HG03354 (cell line): ENCODE results near the gene ID4.

ENCODE experiments used
- ATAC-seq: cut with Tn5 transposase; IDR thresholded peaks from one replicate; pipeline ENCODE4 v1.9.1; 2021; ENCODE audit warnings: mild to moderate bottlenecking; ENCODE audit not compliant: unreplicated experiment, poor library complexity, severe bottlenecking

Gene ID4, protein sequence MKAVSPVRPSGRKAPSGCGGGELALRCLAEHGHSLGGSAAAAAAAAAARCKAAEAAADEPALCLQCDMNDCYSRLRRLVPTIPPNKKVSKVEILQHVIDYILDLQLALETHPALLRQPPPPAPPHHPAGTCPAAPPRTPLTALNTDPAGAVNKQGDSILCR

DNA sequence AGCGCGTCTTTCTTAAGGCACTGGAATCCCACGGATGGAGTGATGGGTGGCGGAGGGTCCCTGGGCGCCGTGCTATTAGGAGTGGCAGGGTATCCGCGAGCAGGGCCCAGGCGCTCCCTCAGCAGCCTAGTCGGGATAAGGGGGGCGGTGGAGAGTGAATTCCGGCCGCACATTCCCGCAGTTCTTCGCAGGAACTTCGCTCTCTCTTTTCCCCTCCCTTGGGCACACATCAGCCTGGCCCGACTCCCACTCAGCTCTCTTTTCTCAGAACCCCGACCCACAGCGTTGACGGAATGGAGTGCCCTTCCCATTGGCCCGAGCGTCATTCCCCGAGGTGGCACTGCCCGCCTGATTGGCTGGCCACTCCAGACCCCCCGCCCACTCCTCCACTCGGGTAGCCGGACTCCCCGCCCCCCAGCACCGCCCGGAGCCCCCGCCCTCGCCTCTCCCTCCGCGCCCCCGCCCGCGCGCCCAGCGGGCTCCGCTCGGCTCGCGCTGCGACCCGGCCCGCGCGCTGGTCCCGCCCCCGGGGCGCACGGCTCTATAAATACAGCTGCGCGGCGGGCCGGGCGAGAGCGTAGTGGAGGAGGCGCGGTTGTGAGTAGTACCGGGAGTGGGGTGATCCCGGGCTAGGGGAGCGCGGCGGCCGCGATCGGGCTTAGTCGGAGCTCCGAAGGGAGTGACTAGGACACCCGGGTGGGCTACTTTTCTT, at the start of gene ID4:
Gene ID4, plus strand, starts transcription at position 572 of the 712 bp plus-strand sequence. CDS start 385 bp downstream, outside the sequence.
- no peak for ATAC-seq

DNA sequence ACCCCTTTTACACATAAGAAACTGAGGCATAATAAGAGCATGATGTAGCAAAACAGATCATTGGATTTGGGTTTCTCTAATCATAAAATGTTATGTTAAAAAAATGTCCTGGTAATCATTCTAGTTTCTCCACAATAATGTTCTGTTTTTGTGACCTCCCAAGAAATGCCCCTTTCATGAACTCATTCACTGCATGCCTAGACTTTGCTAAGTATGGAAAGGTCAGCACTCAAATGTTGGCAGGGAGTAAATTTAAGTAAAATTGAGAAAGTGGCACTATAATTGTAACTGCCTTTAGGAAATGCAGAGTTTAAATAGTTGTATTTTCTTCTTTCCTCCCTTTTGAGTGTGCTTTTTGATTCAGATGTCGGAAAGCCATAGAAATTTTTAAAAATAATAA, 48.5 kb upstream of the ID4 start:
- ATAC-seq = no peak

DNA sequence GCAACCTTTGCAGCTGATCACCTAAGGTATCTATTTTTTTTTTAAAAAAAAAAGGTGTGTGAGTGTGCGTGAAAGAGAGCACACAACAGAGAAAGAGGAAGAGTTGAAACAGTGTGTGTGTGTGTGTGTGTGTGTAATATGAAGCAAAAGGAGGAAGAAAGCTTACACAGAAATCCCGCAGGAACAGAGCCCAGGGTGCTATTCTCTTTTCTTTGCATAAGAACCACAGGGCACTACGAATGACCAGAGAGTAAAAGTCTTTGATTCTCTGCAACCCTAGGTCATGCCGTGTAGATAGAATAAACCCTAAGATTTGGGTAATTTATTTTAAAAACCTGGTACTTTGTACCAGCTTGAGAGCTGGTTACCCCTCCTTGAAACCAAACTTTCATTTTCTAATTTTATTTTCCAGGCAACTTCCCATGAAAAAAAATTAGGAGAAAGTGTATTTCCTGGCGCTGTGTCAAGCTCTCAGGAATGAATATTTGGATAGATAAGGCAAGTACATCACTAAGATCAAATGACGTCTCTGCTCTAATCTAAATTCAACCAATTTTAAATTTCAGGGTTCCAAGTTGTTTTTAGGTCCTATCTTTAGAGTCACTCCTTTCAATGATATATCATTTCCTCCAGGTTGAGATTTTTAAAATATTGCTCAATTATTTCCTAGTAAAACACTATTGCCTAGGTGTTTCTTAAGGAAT, 47.9 kb upstream of the ID4 start:
- no peak for ATAC-seq

DNA sequence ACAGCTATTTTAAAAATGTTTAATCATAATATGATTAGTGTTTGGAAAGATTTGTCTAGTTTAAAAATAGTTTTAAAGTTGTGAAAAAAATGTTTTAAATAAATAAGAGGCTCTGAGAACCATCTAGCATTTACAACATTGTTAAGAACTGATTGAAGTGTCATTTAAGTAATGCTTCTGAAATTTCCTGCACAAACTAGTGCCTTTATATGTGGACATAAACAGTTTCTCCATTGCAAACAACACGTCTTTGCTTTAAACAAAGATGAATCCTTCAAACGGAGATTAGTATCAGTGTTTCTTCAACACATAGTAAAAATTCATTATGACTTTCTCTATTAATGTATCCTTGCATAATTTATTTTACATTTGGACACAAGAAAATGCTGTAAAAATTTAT, 45.9 kb upstream of the ID4 start:
- no peak for ATAC-seq

DNA sequence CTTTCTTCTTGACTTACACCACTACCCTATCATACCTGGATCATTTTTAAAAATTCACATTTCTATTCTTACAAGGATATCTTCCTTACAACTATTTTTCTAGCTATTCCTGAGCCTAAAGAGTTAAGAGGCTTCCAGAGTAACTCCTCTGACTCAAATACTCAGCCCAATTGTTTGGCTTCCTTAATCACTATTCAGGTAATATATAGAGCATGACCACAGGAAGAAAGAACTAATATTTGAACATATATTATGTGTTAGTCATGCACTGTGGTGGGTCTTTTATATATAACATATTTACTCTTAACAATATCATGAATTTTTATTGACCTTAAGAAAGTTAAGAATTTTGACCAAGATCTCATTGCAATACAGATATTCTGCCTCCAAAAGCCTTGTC, 42.0 kb upstream of the ID4 start:
- ATAC-seq = no peak

DNA sequence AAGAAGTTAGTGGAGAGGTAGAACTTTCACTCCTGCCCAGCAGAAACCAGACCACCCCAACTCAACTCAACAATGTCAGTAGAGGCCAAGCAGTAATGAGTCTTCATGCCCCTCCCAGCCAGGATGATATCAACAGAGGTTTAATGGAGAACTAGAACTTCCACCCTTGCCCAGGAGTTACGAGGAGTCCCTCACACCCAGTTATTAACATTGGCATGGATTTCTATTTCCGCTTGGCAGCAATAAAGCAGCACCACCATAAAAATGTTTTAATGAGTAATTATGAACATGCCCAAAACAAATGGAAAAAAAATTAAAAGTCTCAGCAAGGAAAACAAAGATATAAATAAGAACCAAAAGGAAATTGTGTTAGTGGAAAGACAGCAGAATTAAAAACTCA, 40.7 kb upstream of the ID4 start:
- no peak for ATAC-seq

DNA sequence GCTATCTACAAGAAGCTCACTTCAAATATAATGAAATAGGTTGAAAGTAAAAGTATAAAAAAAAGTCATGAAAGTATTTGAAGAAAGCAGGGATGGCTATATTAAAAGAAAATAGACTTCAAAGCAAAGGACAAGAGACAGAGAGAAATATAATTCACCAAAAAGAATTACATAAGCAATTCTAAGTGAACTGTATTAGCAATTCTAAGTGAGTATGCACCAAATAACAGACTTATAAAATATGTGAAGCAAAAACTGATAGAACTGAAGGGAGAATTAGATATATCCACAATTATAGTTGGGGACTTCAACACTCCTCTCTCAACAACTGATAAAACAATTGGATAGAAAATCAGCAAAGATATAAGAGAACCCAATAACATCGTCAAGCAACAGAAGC, 38.8 kb upstream of the ID4 start:
- ATAC-seq = no peak

DNA sequence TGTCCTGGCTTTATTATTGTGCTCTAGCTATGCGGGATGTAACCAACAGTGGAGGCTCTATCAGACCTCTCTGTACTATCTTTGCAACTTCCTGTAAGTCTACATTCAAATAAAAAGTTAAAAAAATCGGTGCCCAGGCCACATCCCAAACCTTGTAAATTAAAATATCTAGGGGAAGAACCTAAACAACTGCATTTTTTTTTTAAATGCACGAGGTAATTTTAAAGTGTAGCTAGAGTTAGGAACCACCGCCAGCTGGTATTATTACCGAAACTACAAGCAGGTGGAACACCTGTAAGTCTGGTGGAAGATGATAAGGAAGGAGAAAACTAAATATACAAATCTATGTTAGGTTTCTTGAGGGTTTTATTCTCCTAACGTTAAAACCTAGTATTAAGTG, 34.5 kb upstream of the ID4 start:
- no peak for ATAC-seq

DNA sequence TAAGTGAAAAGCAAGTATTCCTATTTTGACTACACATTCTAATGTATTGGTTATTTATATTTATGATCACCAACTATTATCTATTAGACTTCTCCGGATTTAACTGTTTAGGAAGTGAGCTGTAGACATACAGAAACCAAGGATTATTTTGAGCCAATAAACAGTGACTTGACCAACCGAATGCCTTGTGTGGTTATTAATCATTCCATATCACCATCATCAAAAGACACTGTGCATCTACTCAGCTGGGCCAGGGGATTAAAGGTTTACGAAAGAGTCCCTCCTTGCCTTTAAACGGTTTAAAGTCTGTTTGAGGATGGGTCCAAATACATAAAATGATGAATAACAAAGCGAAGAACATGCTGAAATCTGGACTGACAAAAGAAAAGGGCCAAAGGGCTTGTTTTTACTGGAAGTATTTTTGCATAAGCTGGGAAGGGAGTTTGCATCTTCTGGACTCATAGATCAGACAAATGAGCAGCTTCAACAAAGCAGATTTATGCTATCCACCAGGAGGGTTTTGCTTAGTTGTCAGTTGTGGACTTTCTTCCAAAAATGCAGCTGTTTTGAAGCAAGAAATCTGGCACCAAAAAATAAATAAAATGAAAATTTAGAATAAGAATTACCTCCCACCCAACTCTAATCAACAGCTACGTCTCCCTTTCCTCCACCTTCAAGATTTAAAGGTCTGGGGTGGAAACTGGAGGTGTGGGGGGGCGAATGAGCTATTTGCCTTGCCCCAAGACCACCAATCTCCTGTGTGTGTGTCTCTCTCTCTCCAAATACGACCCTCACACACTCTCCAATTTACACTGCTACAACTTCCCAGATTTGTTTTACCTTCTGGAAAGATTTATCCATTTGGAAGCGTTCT, 33.6 kb upstream of the ID4 start:
- ATAC-seq = no peak

DNA sequence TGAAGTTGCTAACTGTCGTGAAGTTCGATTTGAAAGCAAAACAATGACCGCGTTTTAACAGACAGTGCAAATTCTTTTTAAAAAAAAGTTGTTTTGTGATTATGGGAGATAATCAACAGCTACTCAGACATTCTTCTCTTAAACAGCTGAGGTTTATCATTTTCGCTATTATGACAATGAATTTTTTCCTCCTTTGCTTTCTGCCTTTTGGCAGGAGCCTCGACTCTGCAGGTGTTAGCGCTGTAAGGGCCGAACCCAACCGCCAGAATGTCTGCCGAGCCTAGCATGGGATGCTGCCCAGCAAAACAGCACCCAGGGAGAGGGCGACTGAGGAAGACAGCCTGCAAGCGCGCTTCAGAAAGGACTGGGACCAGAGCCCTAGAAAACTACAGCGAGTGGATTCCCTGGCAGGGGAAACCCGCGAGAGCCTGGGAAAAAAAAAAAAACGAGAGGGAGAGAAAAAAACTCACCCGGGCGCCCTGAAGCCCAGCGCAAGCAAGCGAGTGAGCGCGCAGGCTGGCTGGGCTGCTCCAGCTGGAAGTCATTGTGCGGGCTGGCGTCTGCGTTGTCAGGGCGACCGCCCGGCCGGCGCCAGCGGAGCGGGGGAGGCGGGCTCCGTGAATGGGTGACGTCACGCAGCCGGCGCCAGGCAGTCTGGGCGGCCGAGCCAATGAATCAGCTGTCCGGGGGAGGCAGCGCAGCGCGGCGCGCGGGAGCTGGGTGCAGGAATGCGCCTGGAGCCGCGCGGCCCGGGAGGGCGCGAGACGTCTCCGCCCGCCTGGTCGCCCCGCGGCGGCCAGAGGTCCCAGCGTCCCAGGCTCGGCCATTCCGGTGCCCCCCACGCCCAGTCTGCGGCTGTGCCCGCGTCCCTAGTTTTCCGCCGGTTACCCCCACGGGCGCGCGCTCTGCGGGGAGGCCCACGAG, 32.7 kb upstream of the ID4 start:
- ATAC-seq = peak; percentile 99

DNA sequence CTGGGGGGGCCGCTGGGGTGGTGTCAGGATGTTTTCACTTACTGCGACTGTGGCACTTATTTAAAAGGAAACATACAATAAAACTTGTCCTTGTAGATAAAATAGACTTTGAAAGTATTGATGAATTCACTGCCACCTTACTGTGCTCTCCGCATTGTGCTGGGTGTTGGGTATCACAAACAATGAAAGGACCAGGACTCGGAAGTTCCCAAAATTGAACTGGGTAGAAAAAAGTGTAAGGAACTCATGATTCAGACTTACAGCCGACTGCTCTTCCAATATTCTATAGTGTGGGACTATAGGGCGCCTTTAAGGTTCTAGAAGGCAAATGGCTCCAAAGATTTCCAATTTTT, 32.1 kb upstream of the ID4 start:
- ATAC-seq = no peak

DNA sequence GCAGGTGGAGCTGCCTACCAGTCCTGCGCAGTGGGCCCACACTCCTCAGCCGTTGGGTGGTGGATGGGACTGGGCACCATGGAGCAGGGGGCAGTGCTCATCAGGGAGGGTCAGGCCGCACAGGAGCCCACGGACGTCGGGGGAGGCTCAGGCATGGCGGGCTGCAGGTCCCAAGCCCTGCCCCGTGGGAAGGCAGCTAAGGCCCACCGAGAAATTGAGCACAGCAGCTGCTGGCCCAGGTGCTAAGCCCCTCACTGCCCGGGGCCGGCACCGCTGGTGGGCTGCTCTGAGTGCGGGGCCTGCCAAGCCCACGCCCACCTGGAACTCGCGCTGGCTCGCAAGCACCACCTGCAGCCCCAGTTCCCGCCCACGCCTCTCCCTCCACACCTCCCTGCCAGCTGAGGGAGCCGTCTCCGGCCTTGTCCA, 30.2 kb upstream of the ID4 start:
- ATAC-seq = no peak

DNA sequence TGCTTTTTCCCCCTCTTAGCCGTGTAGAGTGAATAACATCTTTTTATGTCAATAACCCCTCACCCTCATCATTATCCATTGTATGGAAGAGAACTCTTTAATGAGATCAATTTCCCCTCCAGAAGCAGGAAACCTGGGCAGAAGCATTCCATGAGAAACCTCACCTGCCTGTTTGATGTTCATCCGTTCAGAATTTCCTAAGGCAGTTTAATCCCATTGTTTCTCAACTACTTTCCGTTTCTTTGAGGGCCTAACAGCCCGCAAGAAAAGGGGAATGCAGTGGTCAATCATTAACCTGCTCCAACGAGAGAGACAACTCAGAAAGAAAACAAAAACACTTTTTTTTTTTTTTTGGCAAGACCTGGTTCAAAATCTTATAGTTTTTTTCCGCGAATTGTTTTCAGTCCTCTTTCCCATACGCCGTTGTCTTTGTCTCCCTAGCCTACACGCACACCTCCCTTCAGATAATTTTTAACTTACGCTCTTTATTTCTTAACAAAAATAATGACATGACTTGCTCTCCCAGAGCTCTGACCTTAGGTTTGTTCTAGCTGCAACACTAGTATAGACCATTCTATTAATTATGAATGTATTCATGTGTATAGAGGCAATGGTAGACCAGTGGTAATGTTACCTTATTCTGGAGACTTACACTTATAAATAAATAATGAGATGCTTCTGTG, 25.6 kb upstream of the ID4 start:
- ATAC-seq = no peak

DNA sequence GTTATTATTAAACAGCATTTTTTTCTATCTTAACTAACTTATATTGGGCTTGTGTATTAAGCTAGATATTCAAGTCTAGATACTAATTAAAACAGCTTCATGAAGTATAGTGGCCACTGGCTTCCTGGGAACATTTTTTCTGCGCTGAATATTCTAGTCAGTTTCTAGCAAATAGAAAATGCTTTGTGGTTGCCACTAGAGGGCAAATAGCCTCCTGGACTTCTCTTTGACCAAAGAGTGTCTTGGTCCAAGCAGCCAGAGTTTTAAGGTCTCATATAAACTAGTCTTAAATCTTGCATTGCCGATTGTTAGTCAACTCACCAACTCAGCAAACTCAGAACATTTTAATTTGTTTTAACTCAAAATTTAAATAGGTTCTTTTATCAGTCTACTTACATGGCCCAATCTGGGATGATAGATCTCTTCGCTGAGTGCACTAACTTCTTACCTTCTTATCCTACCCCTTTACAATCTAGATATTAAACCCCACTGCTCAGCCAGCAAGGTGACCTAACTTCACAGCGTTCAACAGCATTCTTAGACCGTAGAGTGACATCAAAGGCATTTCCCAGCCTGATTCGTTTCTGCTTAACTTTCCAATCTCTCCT, 24.6 kb upstream of the ID4 start:
- peak; percentile 72 for ATAC-seq

DNA sequence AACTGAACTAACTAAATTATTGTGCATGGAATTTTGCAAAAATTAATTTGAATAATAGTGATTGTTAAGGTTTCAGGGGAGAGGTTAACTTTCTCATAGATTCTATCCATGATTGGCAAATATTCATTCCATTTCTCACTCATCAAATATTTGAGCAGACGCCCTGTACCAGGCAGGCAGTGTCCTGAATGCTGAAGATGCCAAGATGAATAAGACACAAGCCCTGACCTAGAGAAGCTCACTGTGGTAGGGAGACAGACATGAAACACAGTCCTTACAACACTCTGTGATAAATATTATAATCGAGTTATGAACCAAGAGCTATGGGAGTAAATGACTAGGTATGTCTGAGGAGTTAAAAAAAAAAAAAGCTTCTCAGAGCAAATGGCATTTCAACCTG, 18.4 kb upstream of the ID4 start:
- no peak for ATAC-seq

DNA sequence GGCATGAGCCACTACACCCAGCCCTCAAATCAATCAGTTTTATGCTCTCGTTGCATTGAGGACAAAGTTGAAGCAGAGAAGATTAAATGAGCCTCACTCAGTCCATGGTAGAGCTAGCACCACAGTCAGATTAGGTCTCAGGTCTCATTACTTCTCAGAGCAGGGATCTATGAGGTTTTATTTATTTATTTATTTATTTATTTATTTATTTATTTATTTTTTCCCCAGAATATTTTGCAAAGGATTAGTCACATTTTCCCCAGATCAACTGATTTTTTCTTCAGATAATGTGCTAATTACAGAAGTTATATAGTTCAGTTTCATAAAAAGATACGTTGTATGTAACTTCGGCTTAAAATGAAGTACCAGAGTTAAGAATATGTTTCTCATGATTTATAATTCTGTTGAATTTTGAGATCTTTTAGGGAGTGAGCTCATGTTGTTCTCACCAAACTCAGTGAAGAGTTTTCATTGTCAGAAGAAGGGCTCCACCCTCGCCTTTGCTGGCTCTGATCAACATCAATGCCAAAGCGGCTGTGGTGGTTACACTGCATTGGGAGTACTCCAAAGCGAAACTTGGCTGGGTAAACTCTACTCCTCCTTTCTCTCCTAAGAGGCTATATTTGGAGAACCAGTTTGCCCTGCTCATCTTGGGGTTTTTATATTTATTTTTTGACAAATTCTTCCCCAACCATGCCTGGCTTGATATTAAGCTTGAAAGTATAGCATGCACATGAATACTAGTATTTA, 12.9 kb upstream of the ID4 start:
- no peak for ATAC-seq

DNA sequence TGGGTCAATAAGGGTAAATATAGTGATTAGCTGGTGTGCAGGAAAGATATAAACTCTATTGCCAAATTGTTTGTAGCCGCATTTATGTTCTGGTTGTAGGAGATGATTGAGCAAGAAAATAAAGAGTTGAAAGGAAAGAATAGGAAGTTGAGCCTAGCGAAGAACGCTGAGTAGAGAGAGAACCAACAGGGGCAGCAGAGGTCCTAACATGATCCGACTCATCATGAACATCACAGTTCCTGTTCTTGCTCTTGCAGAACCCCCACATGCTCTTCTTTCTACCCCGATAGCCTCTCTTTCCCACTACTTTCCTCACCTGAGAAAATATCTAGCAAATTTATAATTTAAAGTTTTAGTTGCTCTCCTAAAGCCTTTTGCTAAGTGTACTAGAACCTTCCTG, 9.9 kb upstream of the ID4 start:
- no peak for ATAC-seq

DNA sequence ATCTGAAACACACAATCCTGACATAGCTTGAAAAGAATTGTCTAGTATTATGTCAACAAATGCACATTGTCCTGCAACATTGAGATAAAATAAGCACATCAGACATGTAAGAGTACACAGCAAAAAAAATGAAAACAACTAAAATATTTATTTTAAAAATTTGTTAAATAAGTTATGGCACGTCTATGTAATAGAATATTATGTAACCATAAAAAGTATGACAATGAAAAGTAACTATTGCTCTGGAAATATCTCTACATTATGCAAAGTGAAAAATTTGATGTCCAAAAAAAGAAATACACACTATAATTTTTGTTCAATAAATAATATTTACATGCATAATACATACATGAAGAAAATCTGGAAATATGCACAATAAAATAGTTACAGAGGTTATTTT, 9.3 kb upstream of the ID4 start:
- no peak for ATAC-seq
